ENCODE measurements around the gene EGFLAM. TPM values are rescaled to one million over a fixed set of nuclear protein-coding genes. Genes with fewer than 3 reads are reported as not detected.
"Not testable (repeated sequence)": the region's sequence is repeated elsewhere in the genome, so short reads cannot be mapped to it uniquely, and the experiment has no call there.

Gene EGFLAM
- total RNA-seq, 1 donor, result 11.2 TPM

DNA sequence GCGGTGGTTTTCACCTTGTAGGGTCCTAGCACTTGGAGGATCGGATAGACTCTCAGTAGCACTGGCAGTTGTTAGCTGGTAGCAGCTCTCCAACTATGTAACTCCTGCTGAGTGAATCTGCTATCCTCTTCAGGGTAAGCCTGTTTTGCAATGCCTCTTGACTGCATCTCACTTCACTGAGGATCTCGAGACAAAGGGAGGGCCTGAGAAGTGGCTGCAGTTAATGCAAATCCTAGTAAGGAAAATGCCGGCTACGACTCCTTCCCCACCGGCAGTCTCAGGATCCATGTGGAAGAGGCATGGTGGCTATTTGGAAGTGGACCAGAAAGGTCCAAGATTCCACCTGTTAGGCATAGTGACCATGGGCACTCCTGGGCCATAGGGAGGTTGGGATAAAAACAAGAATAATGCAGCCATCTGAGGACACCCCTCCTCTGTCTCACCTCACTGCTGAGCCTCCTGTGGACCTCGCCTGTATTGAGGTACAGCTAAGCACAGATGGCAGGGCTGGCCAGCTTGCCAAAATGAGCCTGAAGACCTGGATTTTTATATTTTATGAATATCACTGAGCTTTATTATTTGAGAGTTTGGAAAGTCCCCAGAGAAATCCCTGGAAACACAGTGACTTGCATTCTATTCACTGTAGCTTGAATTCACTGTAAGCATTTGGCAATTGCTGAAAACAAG lies 152.1 kb downstream of the EGFLAM start:
- H3K4me2 ChIP-seq (ENCODE audit: insufficient read depth, low read length), result no peak overlapping the region
- H3K36me3 ChIP-seq (ENCODE audit: insufficient read depth, low read length), result no peaks in the 10 kb centered on the region
- H3K79me2 ChIP-seq (ENCODE audit: insufficient read depth, low read length), result no peaks in the 10 kb centered on the region
- no peaks in the 10 kb centered on the region for H4K20me1 ChIP-seq (ENCODE audit: insufficient read depth, low read length)
- no peak overlapping the region for H2AFZ ChIP-seq (ENCODE audit: low read length)
- no peak for DNase-seq (ENCODE audit: insufficient read length, low spot score, missing footprints)
- no peak overlapping the region for H3K27ac ChIP-seq (ENCODE audit: low read depth, low read length)
- no peak overlapping the region for H3K4me3 ChIP-seq (ENCODE audit: insufficient read depth, low read length)
- no peaks in the 10 kb centered on the region for H3K9me3 ChIP-seq (ENCODE audit: low read depth, low read length)
- H3K4me1 ChIP-seq (ENCODE audit: insufficient read depth, low read length), result peaks cover 3% of the 10 kb centered on the region
- no peak for TF ChIP-seq CTCF (IDR thresholded peaks at IDR 0.05; ENCODE audit: extremely low read depth, low read depth, low read length)
- peaks cover 16% of the 10 kb centered on the region for H3K27me3 ChIP-seq (ENCODE audit: insufficient read depth, low read length)

- no peaks in the 10 kb centered on the region for H3K79me2 ChIP-seq (ENCODE audit: insufficient read depth, low read length)
- H2AFZ ChIP-seq (ENCODE audit: low read length), result no peak overlapping the region
- no peaks in the 10 kb centered on the region for H3K36me3 ChIP-seq (ENCODE audit: insufficient read depth, low read length)
- H3K4me2 ChIP-seq (ENCODE audit: insufficient read depth, low read length), result no peak overlapping the region
- no peaks in the 10 kb centered on the region for H3K9me3 ChIP-seq (ENCODE audit: low read depth, low read length)
- no peak for TF ChIP-seq CTCF (IDR thresholded peaks at IDR 0.05; ENCODE audit: extremely low read depth, low read depth, low read length)
- H3K4me1 ChIP-seq (ENCODE audit: insufficient read depth, low read length), result peaks cover 17% of the 10 kb centered on the region
- no peak overlapping the region for H3K4me3 ChIP-seq (ENCODE audit: insufficient read depth, low read length)
- no peak for DNase-seq (ENCODE audit: insufficient read length, low spot score, missing footprints)
- H4K20me1 ChIP-seq (ENCODE audit: insufficient read depth, low read length), result no peaks in the 10 kb centered on the region
- H3K27ac ChIP-seq (ENCODE audit: low read depth, low read length), result no peak overlapping the region
- peaks cover 7% of the 10 kb centered on the region for H3K27me3 ChIP-seq (ENCODE audit: insufficient read depth, low read length)
Observed at GRCh38 chr5:38413696-38414095, 155.3 kb downstream of the EGFLAM start.

DNA sequence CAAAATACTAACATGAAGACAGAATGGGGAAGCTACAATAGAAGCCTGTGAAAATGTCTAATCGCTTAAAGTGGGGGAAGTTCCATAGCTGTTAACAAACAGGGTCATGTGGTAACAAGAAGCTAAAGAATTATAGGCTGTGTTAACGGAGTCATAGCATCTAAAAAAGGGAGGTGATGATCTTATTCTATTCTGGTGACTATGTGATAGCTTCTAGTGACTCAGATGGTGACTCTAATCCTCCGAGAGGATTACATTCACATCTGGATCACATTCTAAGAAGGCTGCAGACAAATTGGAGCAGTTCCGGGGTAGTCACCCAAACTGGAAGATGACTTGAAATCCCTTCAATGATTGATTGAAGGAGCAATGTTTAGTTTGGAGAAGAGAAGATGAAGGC lies 156.0 kb downstream of the EGFLAM start:
- no peaks in the 10 kb centered on the region for H4K20me1 ChIP-seq (ENCODE audit: insufficient read depth, low read length)
- peaks cover 7% of the 10 kb centered on the region for H3K27me3 ChIP-seq (ENCODE audit: insufficient read depth, low read length)
- no peaks in the 10 kb centered on the region for H3K9me3 ChIP-seq (ENCODE audit: low read depth, low read length)
- H3K79me2 ChIP-seq (ENCODE audit: insufficient read depth, low read length), result no peaks in the 10 kb centered on the region
- H3K4me2 ChIP-seq (ENCODE audit: insufficient read depth, low read length), result no peak overlapping the region
- no peak for TF ChIP-seq CTCF (IDR thresholded peaks at IDR 0.05; ENCODE audit: extremely low read depth, low read depth, low read length)
- no peaks in the 10 kb centered on the region for H3K36me3 ChIP-seq (ENCODE audit: insufficient read depth, low read length)
- no peak overlapping the region for H3K27ac ChIP-seq (ENCODE audit: low read depth, low read length)
- H3K4me1 ChIP-seq (ENCODE audit: insufficient read depth, low read length), result peaks cover 17% of the 10 kb centered on the region
- H3K4me3 ChIP-seq (ENCODE audit: insufficient read depth, low read length), result no peak overlapping the region
- H2AFZ ChIP-seq (ENCODE audit: low read length), result peak overlapping the region; percentile 10
- peak; percentile 91 for DNase-seq (ENCODE audit: insufficient read length, low spot score, missing footprints)

DNA sequence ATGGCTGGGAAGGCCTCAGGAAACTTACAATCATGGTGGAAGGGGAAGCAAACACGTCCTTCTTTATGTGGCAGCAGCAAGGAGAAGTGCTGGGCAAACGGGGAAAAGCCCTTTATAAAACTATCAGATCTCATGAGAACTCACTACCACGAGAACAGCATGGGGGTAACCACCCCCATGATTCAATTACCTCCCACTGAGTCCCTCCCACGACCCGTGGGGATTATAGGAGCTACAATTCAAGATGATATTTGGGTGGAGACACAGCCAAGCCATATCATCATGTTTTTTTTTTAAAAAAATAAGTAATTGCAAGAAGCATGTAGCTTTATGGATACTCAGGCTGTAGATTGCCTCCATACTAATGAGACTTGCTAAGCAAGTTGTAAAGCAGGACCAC lies 157.4 kb downstream of the EGFLAM start:
- H3K27ac ChIP-seq (ENCODE audit: low read depth, low read length); DNase-seq (ENCODE audit: insufficient read length, low spot score, missing footprints); H3K27me3 ChIP-seq (ENCODE audit: insufficient read depth, low read length); H2AFZ ChIP-seq (ENCODE audit: low read length); H4K20me1 ChIP-seq (ENCODE audit: insufficient read depth, low read length); H3K4me2 ChIP-seq (ENCODE audit: insufficient read depth, low read length); H3K4me3 ChIP-seq (ENCODE audit: insufficient read depth, low read length); H3K79me2 ChIP-seq (ENCODE audit: insufficient read depth, low read length); H3K9me3 ChIP-seq (ENCODE audit: low read depth, low read length); H3K36me3 ChIP-seq (ENCODE audit: insufficient read depth, low read length): not testable (repeated sequence)
- peaks cover 26% of the 10 kb centered on the region for H3K4me1 ChIP-seq (ENCODE audit: insufficient read depth, low read length)
